OCI-M2 (cell line): ENCODE data around the gene PPP1R13B.
"Not testable (repeated sequence)": the region's sequence is repeated elsewhere in the genome, so short reads cannot be mapped to it uniquely, and the experiment has no call there.

Experiments
- DNase-seq: peaks from one replicate; lab custom pipeline; 2025; ENCODE audit not compliant: unreplicated experiment; lab: John Stamatoyannopoulos, UW

Gene PPP1R13B

DNA sequence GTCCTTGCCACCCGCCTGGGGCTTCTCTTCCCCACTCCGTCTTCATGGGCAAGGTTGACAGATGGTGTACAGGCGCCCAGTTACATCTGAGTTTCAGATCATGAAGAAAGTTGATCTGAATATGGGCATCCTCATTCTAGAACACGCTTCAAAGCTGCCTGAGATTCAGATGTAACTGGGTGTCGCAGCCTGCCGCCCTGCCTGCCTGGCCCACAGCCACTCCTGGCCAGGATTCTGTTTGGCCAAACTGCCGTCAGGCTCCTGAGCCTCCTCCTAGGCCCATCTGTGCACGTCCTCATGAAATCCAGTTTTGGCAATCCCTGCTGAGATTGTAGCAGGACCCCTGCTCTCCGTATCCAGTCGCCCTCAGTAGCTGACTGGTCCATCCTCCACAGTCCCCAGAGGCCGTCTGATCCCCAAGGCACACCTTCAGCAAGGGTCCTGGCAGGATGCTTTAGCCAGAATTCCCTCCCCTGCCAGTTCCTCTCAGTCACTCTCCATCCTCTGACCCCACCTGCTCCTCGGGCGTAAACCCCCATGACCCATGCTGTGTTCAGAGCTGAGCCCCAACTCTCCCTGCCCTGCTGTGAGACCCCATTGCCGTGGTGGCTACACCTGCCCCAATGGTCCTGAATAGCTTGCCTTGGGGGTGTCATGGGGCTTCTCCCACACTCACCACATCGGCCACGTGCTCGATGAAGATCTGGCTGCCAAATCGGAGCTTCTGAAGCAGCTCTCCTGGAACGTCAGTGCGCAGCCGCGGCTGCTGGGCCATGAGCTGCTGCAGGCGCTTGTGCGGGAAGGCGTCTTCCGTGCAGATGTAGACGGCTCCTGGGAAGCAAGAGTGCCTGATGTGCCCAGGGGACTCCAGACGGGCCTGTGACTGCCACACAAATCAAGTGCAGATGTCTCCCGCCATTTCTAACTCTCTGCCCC lies 144.6 kb downstream of the PPP1R13B start:
- no peak for DNase-seq

DNA sequence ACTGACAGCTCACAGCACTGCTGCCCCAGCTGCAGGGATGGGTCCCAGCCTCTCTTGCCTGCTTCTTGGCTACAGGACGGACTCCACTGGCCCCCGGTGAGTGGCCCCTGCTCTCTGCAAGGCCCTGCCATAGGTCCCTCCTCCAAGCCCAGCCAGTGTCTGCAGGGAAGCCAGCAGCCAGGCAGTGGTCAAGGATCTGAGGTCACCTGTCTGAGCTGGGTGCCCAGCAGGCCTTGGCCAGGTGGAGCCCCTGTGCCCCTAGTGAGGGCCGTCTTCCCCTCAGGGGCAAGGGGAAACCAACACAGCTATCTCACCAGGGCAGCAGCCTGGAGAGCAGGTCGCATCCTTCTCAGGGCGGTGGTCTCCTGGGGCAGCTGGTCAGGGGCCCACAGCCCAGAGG lies 145.3 kb downstream of the PPP1R13B start:
- no peak for DNase-seq

DNA sequence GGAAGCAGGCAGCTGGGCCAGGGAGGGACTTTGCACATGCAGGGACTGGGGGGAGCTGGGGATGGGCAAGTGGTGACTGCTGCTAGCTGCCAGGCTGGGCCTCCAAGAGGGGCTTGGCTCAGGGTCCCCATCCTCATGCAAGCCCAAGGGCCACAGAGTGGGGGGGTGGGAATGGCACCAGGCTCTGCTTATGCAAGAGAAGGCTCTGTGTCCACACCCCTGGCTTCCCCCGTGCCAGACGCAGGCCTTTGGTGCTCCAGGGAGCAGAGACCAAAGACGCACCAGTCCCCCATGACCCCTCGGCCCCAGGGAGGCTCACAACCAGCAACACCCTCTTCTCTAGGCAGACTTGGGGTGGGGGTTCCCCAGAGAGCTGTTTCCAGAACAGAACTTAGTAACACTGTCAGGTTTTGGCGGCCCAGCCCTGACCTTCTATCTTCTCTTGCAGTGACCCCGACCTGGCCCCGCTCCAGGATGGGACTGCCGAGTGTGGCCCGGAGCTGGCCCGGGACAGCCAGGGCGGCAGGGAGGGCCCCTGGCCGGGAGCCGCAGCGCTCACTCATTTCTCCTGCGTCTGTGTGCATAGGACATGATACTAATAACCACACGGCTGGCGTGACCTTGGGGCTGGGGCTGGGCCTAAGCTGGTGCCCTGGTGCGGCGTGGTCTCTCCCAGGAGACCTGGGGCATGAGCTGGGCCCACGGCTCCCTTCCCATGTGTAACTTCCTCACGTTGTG lies 146.5 kb downstream of the PPP1R13B start:
- no peak for DNase-seq

DNA sequence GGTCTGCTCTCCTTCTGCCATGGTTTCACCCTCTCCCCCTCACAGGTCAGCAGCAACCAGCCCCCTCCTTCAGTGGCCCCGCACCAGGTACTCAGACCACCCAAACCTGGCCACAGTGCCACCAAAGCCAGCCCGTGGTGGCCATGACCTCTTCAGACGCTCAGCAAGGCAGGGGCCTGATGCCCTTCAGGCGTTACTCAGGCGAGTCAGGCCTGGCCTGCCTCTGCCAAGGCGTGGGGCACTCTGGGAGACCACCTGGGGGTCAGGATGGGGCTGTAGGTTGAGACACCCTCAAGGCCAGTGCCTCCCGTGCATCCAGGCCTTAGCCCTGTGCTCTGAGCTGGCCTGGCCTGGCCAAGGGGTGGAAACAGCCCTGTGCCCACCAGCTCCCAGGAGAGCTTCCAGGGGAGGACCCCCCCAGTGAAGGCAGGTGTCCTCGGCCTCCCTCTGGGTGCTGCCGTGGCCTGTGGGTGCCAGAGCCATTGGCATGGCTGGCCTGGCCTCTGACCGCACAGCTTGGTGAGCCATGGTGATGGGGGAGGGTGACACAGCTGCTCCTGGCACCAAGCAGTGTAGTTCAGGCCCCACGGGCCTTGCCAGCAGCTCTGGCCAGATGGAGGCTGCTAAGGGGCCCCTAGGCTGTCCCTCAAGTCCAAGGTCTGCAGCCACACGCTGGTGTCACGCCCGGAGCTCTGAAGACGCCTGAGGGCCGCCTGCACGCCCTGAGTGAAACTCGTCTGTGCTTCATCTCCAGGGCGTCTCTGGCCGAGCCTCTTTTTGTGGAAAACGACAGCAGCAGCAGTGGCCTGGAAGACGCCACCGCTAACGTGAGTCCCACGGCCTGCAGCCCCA lies 147.2 kb downstream of the PPP1R13B start:
- no peak for DNase-seq

DNA sequence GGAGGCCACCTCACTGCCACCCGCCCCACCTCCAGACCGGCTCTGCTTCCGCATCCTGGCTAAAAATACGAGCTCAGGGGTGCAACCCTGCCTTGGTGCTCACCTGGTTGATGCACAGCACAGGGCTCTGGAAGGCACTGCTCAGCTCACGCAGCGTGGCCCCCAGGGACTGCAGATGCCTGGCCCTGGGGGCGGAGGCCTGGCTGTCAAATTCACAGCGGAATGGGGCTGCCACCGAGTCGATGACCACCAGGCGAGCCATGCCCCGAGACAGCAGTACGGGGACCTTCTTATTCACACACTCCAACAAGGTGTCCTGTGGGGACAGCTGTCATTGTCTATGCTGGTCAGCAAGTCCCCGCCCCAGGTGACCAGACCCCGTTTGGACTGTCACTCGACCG lies 148.1 kb downstream of the PPP1R13B start:
- DNase-seq: no peak

GRCh38 chr14:103698380-103699260 lies 148.8 kb downstream of the PPP1R13B start:
- no peak for DNase-seq

DNA sequence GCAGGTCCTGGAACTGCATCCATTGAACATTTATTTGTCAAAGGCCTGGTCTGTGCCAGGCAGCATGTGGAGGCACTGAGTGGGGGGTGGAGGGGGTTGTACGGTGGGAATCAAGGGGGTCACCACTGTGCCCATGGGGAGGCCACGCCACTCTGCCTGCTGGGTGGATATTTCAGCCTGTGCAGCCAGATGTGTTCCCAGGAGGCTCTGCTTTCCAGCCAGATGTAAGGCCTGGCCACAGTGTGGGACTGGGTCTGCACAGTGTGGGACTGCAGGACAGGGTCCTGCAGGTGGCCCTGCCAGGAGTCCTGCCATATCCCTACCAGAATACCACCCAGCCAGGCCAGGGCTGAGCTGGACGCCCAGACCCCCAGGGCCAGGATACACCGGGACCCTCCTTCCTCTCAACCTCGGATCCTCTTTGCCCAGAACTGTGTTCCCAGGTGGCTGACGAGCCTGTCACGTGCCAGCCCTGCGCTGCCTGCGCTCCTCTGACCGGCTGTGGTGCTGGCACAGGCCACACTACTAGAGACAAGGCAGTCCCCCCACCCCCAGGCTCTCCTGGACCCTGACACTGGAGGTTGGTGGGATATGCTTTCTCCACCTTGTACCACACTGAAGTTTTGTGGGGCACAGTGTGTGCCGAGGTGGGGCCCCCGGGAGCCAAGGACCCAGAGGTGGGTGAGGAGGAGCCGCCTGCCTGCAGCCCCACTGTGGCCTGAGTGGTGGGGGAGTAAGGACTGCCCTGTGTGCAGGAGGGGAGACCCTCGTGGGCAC lies 149.6 kb downstream of the PPP1R13B start:
- DNase-seq: no peak

DNA sequence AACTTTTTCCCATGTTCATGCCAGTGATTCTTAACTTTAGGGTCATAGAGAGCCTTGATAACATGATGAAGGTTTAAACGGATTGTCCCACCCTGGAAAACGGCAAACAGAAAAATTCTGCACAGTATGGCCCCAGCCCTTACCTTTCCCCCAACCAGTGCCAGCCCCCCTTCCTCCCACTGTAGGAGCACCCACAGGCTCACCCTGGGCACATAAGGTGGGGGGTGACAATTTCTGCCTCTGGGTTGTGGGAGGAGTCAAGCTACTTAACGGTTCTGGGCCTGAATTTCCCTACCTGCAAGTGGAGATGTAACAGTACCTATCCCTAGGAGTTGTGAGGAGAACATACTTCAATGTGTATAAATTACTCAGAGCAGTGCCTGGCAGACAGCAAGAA lies 150.2 kb downstream of the PPP1R13B start:
- DNase-seq: no peak

- DNase-seq: no peak
These were observed 150.8 kb downstream of the PPP1R13B start for GRCh38 chr14:103696466-103697071.

DNA sequence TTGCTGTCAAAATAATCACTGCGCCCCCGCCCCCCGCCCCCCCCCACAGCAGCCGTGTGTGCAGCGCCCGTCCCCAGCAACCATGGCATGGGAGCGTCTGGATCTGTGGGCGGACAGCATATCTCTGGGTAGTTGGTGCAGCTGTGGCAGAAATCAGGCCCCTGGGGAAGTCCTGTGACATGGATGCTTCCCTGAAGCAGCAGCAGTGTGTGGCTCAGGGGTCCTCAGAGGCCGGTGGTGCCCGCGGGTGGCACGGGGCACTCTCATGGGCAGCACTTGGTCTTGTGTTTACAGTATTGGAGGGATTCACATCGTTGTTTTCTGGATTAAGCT lies 151.3 kb downstream of the PPP1R13B start:
- DNase-seq: no peak

DNA sequence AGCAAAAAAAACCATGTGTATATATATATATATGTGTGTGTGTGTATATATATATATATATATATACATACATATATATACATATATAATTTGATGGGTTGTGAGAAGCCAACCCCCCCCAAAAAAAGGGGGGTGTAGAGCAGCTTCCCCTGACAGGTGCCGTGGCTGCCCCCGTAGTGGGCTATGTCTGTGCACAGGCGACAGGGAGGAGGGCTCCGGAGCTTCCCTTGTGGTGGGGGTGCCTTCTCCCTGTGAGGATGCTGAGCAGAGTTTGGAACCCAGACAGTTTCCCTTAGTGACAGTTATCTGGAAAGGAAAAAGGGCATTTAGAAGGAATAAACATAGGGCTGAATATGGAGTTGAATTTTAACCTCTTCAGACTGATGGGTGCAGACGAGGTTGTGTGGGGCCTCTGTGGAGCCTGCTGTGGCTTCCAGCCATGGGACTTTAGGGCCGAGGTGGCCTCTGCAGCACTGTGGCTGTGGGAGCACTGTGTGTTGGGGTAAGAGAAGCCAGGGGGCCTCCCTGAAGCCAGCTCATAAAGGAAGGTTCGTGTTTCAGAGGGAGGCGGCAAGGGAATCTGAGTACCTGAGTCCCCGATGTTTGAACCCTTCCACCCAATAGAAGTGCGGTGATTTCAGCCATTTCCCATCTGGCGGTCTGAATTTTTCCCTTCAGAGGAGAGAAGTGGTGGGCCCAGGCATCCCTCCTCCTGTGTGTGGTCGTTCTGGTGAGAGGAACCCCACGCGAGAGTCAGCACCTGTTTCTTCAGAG lies 151.9 kb downstream of the PPP1R13B start:
- DNase-seq: no peak

GRCh38 chr14:103694572-103695026 lies 152.8 kb downstream of the PPP1R13B start:
- no peak for DNase-seq

DNA sequence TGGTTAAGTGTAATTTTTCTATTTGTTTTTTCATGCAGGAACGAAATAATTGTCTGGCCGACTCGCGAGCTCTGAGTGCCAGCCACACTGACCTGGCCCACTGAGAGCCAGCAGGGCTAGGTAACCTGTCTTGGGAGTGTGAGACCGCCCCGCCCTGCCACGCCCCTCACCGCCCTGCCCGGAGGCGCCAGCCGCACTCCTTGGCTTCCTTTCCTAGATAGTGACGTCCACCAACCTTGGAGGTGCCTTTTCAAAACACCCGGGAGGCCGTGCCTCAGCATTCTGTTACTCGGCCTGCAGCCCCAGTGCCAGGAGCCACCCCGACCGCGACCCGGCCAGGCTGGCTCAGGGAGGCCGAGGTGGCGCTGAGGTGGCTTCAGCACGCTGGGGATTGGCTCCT lies 153.9 kb downstream of the PPP1R13B start:
- no peak for DNase-seq

- no peak for DNase-seq
These were observed 154.5 kb downstream of the PPP1R13B start for GRCh38 chr14:103692871-103693270.

DNA sequence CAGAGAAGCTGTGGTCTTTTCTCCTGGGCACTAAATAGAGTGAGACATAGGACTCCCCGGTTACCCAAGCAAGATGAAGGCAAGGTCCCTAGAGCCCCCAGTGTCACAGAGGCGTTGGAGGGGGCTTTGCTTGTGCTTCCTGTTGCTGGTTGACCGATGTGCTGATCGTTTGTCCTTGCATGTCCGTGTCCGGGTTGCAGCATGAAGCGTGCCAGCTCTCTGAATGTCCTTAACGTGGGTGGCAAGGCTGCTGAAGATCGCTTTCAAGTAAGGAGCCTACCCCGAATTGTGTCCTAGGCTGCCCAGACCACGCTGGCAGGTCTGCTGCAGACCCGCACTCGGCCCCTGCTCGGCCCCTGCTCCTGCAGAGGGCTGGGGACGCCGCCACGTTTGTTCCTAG lies 155.2 kb downstream of the PPP1R13B start:
- no peak for DNase-seq

DNA sequence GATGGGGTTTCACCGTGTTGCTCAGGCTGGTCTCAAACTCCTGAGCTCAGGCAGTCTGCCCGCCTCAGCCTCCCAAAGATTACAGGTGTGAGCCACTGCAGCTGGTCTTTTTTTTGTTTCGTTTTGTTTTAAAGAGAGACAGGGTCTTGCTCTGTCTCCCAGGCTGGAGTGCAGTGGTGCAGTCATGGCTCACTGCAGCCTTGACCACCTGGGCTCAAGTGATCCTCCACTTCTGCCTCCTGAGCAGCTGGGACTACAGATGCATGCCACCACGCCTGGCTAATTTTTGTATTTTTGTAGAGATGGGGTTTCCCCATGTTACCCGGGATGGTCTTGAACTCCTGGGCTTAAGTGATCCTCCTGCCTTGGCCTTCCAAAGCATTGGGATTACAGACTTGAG lies 155.7 kb downstream of the PPP1R13B start:
- not testable (repeated sequence) for DNase-seq

DNA sequence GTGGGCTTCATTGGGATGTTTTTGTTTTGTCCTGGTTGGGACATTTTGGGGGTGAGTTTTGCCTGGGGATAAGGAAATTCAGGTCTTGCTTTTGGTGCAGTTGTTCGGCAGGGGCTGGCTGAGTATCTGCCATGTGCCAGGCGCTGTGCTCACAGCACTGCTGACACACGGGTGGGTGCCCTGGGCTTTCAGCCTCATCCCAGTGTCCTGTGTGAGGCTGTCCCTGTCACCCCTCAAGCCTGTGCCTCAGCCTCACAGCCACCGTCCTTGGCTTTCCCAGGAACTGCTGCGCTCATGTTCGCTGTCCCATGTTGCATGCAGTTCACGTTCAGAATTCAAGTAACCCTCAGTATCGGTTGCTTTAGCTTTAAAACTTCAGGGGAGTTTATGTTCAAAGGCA lies 157.0 kb downstream of the PPP1R13B start:
- no peak for DNase-seq
